ENCODE measurements around the gene FLVCR1.
"Not testable (repeated sequence)": the region's sequence is repeated elsewhere in the genome, so short reads cannot be mapped to it uniquely, and the experiment has no call there.

The FLVCR1 gene

DNA sequence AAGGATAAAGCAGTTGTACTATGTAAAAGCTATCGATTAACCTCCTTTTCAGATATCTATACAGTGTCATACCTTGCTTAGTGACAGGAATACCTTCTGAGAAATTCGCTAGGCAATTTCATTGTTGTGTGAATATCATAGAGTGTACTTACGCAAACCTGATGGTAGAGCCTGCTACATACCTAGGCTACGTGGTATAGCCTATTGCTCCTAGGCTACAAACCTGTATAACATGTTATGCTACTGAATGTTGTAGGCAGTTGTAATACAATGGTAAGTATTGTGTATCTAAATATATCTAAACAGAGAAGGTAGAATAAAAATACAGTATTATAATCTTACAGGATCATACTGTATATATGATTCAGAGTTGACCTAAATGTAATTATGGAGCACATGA, 26.5 kb downstream of the FLVCR1 start:
- Histone ChIP-seq H3K4me3 (ENCODE audit: low read depth, low read length) (no peak overlapping the region), H3K9me3 (ENCODE audit: severe bottlenecking) (no peaks in the 10 kb centered on the region), H3K27ac (no peak overlapping the region), H3K27me3 (ENCODE audit: insufficient read depth, low read depth, severe bottlenecking) (no peaks in the 10 kb centered on the region), H3K36me3 (peaks cover 94% of the 10 kb centered on the region)
- TF ChIP-seq, protein P1, sequence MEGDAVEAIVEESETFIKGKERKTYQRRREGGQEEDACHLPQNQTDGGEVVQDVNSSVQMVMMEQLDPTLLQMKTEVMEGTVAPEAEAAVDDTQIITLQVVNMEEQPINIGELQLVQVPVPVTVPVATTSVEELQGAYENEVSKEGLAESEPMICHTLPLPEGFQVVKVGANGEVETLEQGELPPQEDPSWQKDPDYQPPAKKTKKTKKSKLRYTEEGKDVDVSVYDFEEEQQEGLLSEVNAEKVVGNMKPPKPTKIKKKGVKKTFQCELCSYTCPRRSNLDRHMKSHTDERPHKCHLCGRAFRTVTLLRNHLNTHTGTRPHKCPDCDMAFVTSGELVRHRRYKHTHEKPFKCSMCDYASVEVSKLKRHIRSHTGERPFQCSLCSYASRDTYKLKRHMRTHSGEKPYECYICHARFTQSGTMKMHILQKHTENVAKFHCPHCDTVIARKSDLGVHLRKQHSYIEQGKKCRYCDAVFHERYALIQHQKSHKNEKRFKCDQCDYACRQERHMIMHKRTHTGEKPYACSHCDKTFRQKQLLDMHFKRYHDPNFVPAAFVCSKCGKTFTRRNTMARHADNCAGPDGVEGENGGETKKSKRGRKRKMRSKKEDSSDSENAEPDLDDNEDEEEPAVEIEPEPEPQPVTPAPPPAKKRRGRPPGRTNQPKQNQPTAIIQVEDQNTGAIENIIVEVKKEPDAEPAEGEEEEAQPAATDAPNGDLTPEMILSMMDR (IDR thresholded peaks at IDR 0.05; ENCODE audit: low read depth, low read length), result no peak
- no peak for DNase-seq

DNA sequence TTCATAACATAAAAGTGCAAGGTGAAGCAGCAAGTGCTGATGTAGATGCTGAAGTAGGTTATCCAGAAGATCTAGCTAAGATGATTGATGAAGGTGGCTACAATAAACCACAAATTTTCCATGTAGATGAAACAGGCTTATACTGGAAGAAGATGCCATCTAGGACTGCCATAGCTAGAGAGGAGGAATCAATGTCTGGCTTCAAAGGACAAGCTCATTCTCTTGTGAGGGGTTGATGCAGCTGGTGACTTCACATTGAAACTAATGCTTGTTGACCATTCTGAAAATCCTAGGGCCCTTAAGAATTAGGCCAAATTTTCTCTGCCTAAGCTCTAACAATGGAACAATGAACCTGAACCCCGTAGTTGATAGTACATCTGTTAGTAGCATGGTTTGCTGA, 34.0 kb downstream of the FLVCR1 start:
- DNase-seq, result no peak
- TF ChIP-seq, protein P1 (IDR thresholded peaks at IDR 0.05; ENCODE audit: low read depth, low read length), result no peak
- no peak overlapping the region for H3K4me3 ChIP-seq (ENCODE audit: low read depth, low read length)
- H3K27me3 ChIP-seq (ENCODE audit: insufficient read depth, low read depth, severe bottlenecking), result no peaks in the 10 kb centered on the region
- no peak overlapping the region for H3K27ac ChIP-seq
- H3K9me3 ChIP-seq (ENCODE audit: severe bottlenecking), result no peaks in the 10 kb centered on the region
- H3K36me3 ChIP-seq, result peaks cover 90% of the 10 kb centered on the region

- TF ChIP-seq, protein P1 (IDR thresholded peaks at IDR 0.05; ENCODE audit: low read depth, low read length), result no peak
- no peak for DNase-seq
- Histone ChIP-seq H3K27me3 (ENCODE audit: insufficient read depth, low read depth, severe bottlenecking) (no peaks in the 10 kb centered on the region), H3K36me3 (peaks cover 49% of the 10 kb centered on the region), H3K4me3 (ENCODE audit: low read depth, low read length) (no peak overlapping the region), H3K9me3 (ENCODE audit: severe bottlenecking) (peaks cover 15% of the 10 kb centered on the region), H3K27ac (no peak overlapping the region)
Observed at GRCh38 chr1:212899845-212900244, 41.8 kb downstream of the FLVCR1 start.

GRCh38 chr1:212901290-212901689, 43.2 kb downstream of the FLVCR1 start:
- DNase-seq, result no peak
- H3K27me3 ChIP-seq (ENCODE audit: insufficient read depth, low read depth, severe bottlenecking), result no peaks in the 10 kb centered on the region
- H3K27ac ChIP-seq, result no peak overlapping the region
- H3K36me3 ChIP-seq, result peaks cover 35% of the 10 kb centered on the region
- no peak overlapping the region for H3K4me3 ChIP-seq (ENCODE audit: low read depth, low read length)
- TF ChIP-seq, protein P1 (IDR thresholded peaks at IDR 0.05; ENCODE audit: low read depth, low read length), result no peak
- H3K9me3 ChIP-seq (ENCODE audit: severe bottlenecking), result peaks cover 21% of the 10 kb centered on the region

GRCh38 chr1:212902054-212902453, 44.0 kb downstream of the FLVCR1 start:
- Histone ChIP-seq H3K27me3 (ENCODE audit: insufficient read depth, low read depth, severe bottlenecking) (no peaks in the 10 kb centered on the region), H3K36me3 (peaks cover 31% of the 10 kb centered on the region), H3K4me3 (ENCODE audit: low read depth, low read length) (no peak overlapping the region), H3K9me3 (ENCODE audit: severe bottlenecking) (peaks cover 21% of the 10 kb centered on the region), H3K27ac (no peak overlapping the region)
- TF ChIP-seq, protein P1 (IDR thresholded peaks at IDR 0.05; ENCODE audit: low read depth, low read length), result no peak
- DNase-seq, result no peak

- no peak overlapping the region for H3K27ac ChIP-seq
- no peak for DNase-seq
- H3K36me3 ChIP-seq, result peaks cover 15% of the 10 kb centered on the region
- H3K9me3 ChIP-seq (ENCODE audit: severe bottlenecking), result peaks cover 21% of the 10 kb centered on the region
- TF ChIP-seq, protein P1 (IDR thresholded peaks at IDR 0.05; ENCODE audit: low read depth, low read length), result no peak
- H3K27me3 ChIP-seq (ENCODE audit: insufficient read depth, low read depth, severe bottlenecking), result no peaks in the 10 kb centered on the region
- no peak overlapping the region for H3K4me3 ChIP-seq (ENCODE audit: low read depth, low read length)
Observed at GRCh38 chr1:212903664-212904063, 45.6 kb downstream of the FLVCR1 start.

- DNase-seq; H3K27me3 ChIP-seq (ENCODE audit: insufficient read depth, low read depth, severe bottlenecking); H3K36me3 ChIP-seq; H3K9me3 ChIP-seq (ENCODE audit: severe bottlenecking); H3K27ac ChIP-seq; H3K4me3 ChIP-seq (ENCODE audit: low read depth, low read length): not testable (repeated sequence)
Observed at GRCh38 chr1:212908071-212908470, 50.0 kb downstream of the FLVCR1 start.
